ENCODE data around the gene MYO15A. TPM values are rescaled to one million over a fixed set of nuclear protein-coding genes. Genes with fewer than 3 reads are reported as not detected.

The MYO15A gene
- polyA plus RNA-seq, 3 donors = 0.31 to 4.4 (median 0.56) TPM

GRCh38 chr17:18107061-18107790 lies 1.3 kb upstream of the MYO15A start:
- Histone ChIP-seq H3K9ac (ENCODE audit: insufficient read depth, low read length, poor library complexity, severe bottlenecking) (no peak overlapping the region), H2AFZ (ENCODE audit: insufficient read depth, low read depth, low read length, poor library complexity, severe bottlenecking) (no peak overlapping the region), H3K4me1 (ENCODE audit: control insufficient read depth in 1 of 2, insufficient read depth in 2 of 2, low read length in 2 of 2) (peaks cover 4 to 8% of the 10 kb centered on the region in 2 donors), H4K20me1 (ENCODE audit: insufficient read depth, low read length) (no peaks in the 10 kb centered on the region), H3K36me3 (replicated peaks in 1 of 2; ENCODE audit: control insufficient read depth in 1 of 2, insufficient read depth in 2 of 2, low read length in 2 of 2) (peaks cover 37 to 50% of the 10 kb centered on the region in 2 donors), H3K79me2 (ENCODE audit: insufficient read depth, low read length) (no peaks in the 10 kb centered on the region), H3K4me2 (replicated peaks; ENCODE audit: extremely low read depth, low read length, poor library complexity, severe bottlenecking) (no peak overlapping the region), H3K27ac (ENCODE audit: low read depth in 1 of 2, low read length in 2 of 2) (no peak overlapping the region), H3K9me3 (replicated peaks in 1 of 2; ENCODE audit: control insufficient read depth in 1 of 2, insufficient read depth in 1 of 2, low read length in 2 of 2) (no peaks in the 10 kb centered on the region), H3K4me3 (replicated peaks in 1 of 3; ENCODE audit: low read depth in 2 of 3, low read length in 3 of 3) (no peak overlapping the region), H3K27me3 (ENCODE audit: control insufficient read depth in 2 of 2, insufficient read depth in 2 of 2, low read length in 2 of 2) (no peaks in the 10 kb centered on the region)
- DNase-seq = no peak
- Mint-ChIP-seq H3K27ac (peak overlapping the region in 1 of 7 donors; percentile 46), H3K4me3 (no peak overlapping the region), H3K36me3 (peaks cover 29 to 37% of the 10 kb centered on the region in 2 donors), H3K27me3 (ENCODE audit: low read depth in 3 of 3) (peaks cover 0 to 4% (median 2%) of the 10 kb centered on the region in 3 donors), H3K9me3 (no peaks in the 10 kb centered on the region), H3K4me1 (peaks cover 7% of the 10 kb centered on the region)
- intact Hi-C loops (cut with micrococcal nuclease) = no loop called here
- 100% methylated on average over 12 of the region's 14 CpGs for WGBS (ENCODE audit: insufficient coverage)
- no peak for TF ChIP-seq CTCF (IDR thresholded peaks at IDR 0.05)

GRCh38 chr17:18107971-18108370 lies 585 bp upstream of the MYO15A start:
- no peak for DNase-seq
- WGBS (ENCODE audit: insufficient coverage) = 90% methylated on average over 6 of the region's 6 CpGs
- H3K79me2 ChIP-seq (ENCODE audit: insufficient read depth, low read length) = no peaks in the 10 kb centered on the region
- Mint-ChIP-seq H3K4me3 (no peak overlapping the region), H3K36me3 (peaks cover 29 to 37% of the 10 kb centered on the region in 2 donors), H3K27ac (peak overlapping the region in 1 of 7 donors; percentile 8), H3K4me1 (no peaks in the 10 kb centered on the region), H3K27me3 (ENCODE audit: low read depth in 3 of 3) (peaks cover 0 to 4% (median 2%) of the 10 kb centered on the region in 3 donors), H3K9me3 (no peaks in the 10 kb centered on the region)
- no peaks in the 10 kb centered on the region for H3K27me3 ChIP-seq (ENCODE audit: control insufficient read depth in 2 of 2, insufficient read depth in 2 of 2, low read length in 2 of 2)
- intact Hi-C loops (cut with micrococcal nuclease) = no loop called here
- H3K4me3 ChIP-seq (replicated peaks in 1 of 3; ENCODE audit: low read depth in 2 of 3, low read length in 3 of 3) = no peak overlapping the region
- no peak for TF ChIP-seq CTCF (IDR thresholded peaks at IDR 0.05)
- no peaks in the 10 kb centered on the region for H3K9me3 ChIP-seq (replicated peaks in 1 of 2; ENCODE audit: control insufficient read depth in 1 of 2, insufficient read depth in 1 of 2, low read length in 2 of 2)
- no peaks in the 10 kb centered on the region for H4K20me1 ChIP-seq (ENCODE audit: insufficient read depth, low read length)
- H2AFZ ChIP-seq (ENCODE audit: insufficient read depth, low read depth, low read length, poor library complexity, severe bottlenecking) = no peak overlapping the region
- no peak overlapping the region for H3K27ac ChIP-seq (ENCODE audit: low read depth in 1 of 2, low read length in 2 of 2)
- H3K4me1 ChIP-seq (ENCODE audit: control insufficient read depth in 1 of 2, insufficient read depth in 2 of 2, low read length in 2 of 2) = peaks cover 0 to under 1% of the 10 kb centered on the region in 2 donors
- no peak overlapping the region for H3K4me2 ChIP-seq (replicated peaks; ENCODE audit: extremely low read depth, low read length, poor library complexity, severe bottlenecking)
- peaks cover 37 to 48% of the 10 kb centered on the region in 2 donors for H3K36me3 ChIP-seq (replicated peaks in 1 of 2; ENCODE audit: control insufficient read depth in 1 of 2, insufficient read depth in 2 of 2, low read length in 2 of 2)
- H3K9ac ChIP-seq (ENCODE audit: insufficient read depth, low read length, poor library complexity, severe bottlenecking) = no peak overlapping the region

Data from CD14-positive monocyte (primary cell).